Ammon's horn (tissue), 1 donor: ENCODE measurements around the gene ILKAP.

ENCODE experiments used
- DNase-seq: peaks from one replicate; pipeline ENCODE4 v3.0.0-alpha.2; 2016; ENCODE audit warnings: low spot score

ILKAP gene

DNA sequence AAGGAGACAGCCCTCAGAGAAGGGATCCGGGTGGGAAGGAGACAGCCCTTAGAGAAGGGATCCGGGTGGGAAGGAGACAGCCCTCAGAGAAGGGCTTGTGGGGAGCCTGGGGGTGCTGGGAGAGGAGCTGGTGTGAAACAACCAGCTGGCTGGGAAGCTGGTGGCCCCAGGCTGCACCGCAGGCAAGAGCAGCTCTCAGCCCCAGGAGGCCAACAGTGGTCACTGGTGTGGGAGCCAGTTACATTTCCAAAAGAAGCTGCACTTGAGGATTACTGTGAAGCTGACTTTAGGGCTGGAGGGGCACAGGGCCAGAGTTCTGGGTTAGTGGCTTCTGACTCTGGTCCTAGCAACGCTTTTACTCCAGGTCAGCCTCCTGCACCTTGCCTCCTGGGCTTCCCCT lies 33.1 kb upstream of the ILKAP start:
- no peak for DNase-seq

DNA sequence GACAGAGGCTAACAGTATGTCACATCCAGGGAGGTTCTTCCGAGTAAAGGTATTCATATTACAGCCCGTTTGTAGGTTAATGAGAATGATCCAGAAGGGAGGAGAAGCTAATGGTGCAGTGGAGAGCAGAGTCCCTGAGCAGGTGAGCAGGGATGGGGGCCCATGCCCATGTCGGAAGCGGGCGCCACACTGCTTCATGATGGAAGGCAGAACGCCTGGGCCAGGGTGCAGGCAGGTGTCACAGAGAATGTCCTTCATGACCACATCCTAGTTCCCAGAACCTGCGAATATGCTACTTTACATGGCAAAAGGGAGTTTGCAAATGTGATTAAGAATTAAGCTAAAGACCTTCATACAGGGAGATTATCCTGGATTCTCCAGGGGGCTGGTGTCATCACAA lies 32.4 kb upstream of the ILKAP start:
- no peak for DNase-seq

GRCh38 chr2:238235331-238235732 lies 31.8 kb upstream of the ILKAP start:
- DNase-seq, result no peak

DNA sequence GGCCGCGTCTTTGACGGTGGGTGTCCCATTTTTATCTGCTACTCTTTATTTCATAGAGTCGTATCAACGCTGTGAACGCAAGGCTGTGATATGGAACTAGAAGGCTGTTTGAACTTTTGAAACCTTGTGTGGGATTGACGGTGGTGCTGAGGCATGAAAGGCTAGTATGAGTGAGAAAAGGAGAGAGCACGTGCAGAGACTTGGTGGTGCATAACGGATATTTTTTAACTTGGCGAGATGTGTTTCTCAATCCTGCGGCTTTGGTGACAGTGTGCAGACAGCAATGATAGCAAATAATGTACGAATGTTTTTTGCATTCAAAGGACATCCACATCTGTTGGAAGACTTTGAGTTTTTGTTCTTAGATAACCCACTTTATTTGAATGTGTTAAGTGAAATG lies 30.1 kb upstream of the ILKAP start:
- no peak for DNase-seq

GRCh38 chr2:238231809-238232208 lies 28.3 kb upstream of the ILKAP start:
- DNase-seq, result no peak

DNA sequence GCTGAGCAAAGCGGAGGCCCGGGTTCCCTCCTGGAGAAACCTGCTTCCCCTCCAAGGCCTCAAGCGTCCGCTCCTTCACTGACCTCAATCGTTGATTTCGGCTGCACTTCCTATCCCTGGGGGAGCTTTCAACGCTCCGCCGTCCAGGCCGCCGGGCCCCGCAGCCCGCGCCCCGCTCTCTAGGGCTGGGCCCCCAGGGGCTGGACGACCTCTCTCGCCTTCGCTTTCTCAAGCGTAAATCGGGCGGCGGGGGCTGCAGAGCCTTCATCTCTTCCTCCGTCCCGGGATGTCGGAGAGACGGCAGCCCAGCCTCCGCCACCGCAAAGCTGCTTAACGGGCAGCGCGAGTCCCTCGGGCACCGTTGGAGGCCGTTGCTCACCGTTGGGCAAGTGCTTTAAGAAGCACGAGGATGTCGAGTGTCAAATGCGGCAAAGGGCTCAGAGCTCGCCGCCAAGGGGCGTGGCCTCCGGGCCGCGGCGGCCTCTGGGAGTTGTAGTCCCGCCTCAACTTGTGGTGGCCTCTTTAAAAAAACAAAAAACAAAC lies 27.8 kb upstream of the ILKAP start:
- peak; percentile 89 for DNase-seq

DNA sequence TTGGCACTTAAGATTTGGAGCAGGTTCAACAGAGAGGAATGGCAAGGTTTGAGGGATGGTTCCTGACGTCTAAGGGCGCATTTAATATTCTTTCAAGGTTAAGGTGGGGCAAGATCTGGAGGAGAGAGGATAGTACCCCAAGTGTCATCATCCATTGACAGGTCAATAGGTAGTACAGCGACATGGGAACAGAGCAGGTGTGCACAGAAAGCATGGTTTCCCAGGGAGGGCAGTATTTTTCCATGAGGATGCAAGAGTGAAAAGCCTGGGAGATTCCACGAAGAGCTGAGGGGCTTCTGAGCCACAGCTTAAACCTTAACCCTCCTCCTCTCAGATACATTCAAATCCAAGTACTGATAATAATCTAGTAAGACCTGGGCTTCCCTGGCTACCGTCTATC lies 27.2 kb upstream of the ILKAP start:
- DNase-seq, result no peak

DNA sequence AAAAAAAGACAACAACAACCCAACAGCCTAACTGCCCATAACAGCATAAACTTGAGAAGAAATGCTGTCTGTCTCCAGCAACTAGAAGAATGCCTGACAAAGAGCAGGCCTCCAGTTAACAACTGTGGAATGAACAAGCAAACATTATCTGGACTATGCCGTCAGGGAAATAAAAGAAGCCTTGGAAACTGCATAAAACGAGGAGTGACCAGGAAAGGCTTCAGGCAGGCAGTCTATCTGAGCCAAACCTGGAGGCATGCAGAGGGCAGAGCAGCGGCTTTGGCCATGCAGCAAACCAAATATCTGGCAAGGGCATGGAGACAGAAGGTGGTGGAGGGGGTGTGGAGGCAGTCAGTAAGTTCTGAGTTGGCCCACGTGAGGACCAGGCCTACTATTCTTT lies 25.2 kb upstream of the ILKAP start:
- DNase-seq, result no peak

DNA sequence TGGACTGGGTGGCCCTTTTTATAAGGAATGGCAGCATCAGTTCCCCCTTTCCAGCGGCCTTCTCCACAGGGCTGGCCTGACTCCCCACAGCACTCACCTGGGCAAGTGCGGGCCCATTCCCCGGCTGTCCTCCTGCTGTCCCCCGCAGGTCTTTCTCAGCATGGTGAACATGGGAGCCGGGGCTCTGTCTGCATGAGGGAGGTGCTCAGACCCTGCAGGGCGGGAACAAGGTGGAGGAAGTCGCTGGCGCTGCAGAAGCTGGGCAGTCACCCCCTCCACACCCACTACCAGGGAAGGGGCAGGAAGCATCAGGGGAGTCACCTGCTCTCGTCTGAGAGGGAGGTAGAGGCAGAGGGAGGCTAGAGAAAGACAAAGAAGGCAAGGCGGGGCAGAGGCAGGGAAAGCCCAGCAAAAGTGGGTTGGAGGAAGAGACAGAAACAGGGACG lies 24.1 kb upstream of the ILKAP start:
- no peak for DNase-seq

DNA sequence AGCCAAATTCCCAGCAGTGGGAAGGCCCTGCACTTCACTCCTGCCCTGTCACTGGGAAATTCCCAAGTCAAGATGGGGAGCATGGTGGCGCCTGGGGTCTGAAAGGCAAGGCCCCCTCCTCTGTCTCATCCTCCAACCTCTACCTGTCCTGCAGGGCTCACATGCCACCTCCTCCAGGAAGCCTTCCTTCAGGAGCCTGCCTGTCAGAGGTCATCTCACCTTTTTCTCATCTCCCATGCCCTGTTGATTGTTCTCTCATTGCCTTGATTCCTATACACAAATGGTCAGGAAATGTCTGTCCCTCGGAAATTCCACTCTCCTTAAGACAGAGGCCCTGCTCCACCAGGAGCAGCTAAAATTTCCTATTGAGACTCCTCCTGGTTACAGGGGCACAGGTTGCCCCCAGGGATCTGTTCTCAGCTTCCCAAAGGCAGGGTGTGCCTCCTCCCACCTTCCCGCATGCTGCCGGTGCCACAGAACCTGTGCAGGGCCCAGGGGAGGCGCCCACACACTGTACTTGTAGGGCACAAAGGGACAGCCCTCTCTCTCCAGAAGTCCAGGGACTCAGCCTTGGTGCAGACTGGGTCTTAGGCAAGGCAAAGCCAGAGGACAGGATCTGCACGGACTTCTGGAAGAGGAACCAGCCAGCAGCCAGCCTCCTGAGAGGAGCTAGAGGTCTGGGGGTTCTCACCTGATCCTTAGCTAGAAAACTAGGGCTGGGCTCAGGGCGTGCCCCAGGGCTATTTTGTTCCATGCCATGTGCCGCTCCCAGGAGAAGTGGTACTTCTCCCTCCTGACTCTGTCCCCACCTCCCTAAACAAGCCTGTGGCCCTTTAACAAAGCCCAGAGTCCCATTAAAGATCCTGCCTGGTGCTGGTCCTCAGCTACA lies 23.4 kb upstream of the ILKAP start:
- no peak for DNase-seq

GRCh38 chr2:238225911-238226697 lies 22.6 kb upstream of the ILKAP start:
- no peak for DNase-seq

- no peak for DNase-seq
These were observed 21.6 kb upstream of the ILKAP start for GRCh38 chr2:238225121-238225520.

DNA sequence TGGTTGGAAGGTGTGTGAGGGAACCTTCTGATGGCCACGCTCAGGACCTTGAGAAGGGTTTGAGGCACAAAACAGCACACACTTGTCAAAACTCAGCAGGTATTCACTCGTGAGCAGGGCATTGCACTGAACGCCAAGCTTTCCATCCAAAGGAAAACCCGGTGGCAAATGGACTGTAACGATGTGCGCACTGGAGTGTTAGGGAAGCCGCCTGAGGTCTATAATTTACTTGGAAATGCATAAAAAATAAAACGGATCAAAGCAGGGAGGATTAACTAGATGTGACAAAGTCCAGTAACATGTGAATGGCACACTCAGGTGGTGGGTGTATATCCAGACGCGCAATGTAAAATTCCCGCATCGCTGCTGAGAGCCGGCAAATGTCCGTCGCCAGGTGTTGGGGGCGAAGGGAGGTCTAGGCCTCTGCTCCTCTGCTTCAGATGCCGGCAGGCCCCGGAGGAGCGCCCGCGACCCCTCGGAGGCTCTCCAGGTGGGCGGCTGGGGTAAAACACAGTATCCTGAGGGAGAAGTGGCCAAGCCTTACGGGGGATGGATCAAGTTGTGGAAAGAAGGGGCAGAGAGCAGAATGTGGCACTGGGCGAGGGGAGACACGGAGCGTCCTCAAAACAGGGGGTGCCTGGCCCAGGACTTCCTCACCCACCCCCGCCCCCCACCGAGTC lies 21.0 kb upstream of the ILKAP start:
- no peak for DNase-seq

DNA sequence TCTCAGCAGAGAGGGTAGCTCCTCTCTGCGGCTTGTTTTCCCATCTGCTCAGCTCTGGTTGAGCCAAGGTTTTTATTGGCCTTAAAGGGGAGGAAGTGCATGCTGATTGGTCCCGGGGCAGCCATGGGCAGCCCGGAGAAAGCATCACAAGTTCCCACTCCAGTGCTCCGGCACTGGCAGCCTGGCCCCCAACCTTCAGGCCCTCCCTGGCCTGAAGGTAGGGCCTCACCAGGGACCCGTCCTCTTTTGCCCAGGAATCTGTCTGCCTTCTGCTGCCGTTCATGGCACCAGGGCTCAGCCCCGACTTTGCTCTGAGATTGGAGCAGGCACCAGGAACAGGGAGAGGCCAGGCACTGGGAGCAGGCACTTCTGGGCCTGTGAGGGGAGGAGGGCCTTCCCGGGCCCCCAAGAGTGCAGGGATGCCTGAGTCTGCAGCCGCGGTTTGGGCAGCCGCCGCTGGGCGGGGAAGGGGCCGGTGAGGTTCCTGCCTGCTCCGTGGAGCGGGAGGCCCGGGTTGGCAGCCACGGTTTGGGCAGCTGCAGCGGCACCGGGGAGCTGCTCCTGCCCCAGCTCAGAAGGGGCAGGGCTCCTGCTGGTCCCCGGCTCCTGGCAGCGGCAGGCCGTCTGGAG lies 17.5 kb upstream of the ILKAP start:
- peak; percentile 91 for DNase-seq

GRCh38 chr2:238220274-238220891 lies 16.9 kb upstream of the ILKAP start:
- no peak for DNase-seq

DNA sequence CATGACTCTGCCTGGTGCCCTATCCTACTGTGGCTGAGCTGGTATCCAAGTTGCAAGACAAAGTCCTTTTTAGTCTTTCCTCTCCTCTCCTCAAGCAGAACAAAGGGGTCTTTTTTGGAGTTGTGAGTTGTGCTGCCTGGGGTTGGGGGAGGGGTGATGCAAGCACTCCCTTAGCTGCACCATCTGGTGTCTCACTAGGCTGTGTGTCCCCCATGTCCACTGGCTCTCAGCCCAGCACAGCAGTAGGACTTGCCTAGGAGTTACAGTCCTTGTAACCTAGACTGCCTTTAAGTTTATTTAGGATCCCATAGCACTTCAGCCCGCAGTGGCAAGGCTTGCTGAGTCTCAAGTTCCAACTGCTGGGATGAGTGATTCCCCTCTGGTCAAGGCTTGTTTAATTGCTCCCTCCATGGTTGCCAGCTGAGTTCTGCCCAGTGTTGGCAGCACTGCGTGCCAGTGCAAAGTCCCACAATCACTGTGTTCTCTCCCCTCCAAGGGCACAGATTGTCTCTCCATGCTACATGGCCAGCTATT lies 13.2 kb upstream of the ILKAP start:
- DNase-seq, result peak; percentile 96

DNA sequence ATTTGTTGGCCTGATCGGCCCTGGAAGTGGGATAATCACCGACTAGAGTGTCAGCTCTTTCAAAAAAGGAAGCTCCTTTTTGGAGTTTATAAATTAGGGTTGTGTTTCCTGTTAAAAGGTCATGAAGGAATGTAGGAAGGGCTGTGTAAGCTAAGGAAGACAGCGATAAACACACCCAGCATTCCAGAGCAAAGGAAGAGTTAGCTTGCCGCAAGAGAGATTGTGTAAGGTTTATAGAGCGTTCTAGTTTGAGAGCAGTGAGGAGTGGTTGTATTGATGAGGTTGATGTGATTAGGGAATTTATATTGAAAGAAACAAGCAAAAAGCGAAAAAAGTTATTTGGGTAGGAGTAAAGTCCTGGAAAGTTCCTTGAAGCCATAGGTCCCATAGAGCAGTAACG lies 3.5 kb upstream of the ILKAP start:
- no peak for DNase-seq

GRCh38 chr2:238203973-238204683 lies 633 bp upstream of the ILKAP start:
- DNase-seq, result no peak

- no peak for DNase-seq
These were observed 985 bp downstream of the ILKAP start for GRCh38 chr2:238202326-238203093.

- DNase-seq, result no peak
These were observed 13.1 kb downstream of the ILKAP start for GRCh38 chr2:238190445-238190844.
